Endothelial cell of umbilical vein (primary cell): Measurements from ENCODE around the gene TXNL4A.

Source experiments
- CTCF ChIP-seq, 2 donors: IDR thresholded peaks; 1 replicate in 1 of 2; 2 replicates in 1 of 2; pipeline ENCODE4 v1.5.1; 2011; ENCODE audit warnings: low read length in 2 of 2, mild to moderate bottlenecking in 2 of 2, moderate library complexity in 2 of 2, control low read depth in 1 of 2, inconsistent platforms in 1 of 2, low read depth in 1 of 2; ENCODE audit not compliant: insufficient read depth in 1 of 2; ENCODE audit errors: extremely low read depth in 1 of 2
- EZH2 ChIP-seq: IDR thresholded peaks from 2 replicates; pipeline ENCODE4 v1.6.1; 2012; ENCODE audit warnings: borderline replicate concordance, low read depth, mild to moderate bottlenecking, moderate library complexity, low read length, inconsistent platforms; ENCODE audit not compliant: severe bottlenecking
- GATA2 ChIP-seq: IDR thresholded peaks from 2 replicates; pipeline ENCODE4 v1.7.0; 2011; ENCODE audit warnings: low read depth, mild to moderate bottlenecking, moderate library complexity, mixed read lengths, low read length; ENCODE audit not compliant: insufficient read length, insufficient read depth
- MYC ChIP-seq: IDR thresholded peaks from one replicate; pipeline ENCODE4 v1.6.1; 2011; ENCODE audit warnings: mild to moderate bottlenecking, low read depth, low read length
- POLR2A ChIP-seq: IDR thresholded peaks from 2 replicates; pipeline ENCODE4 v1.6.1; 2012; ENCODE audit warnings: low read depth, mild to moderate bottlenecking, control low read depth, low read length
- POLR2AphosphoS5 ChIP-seq: IDR thresholded peaks from 2 replicates; pipeline ENCODE4 v1.6.1; 2012; ENCODE audit warnings: low read depth, mild to moderate bottlenecking, control low read depth, low read length, moderate library complexity; ENCODE audit not compliant: insufficient read depth

- TF ChIP-seq GATA2 (no peak), CTCF (IDR thresholded peaks at IDR 0.05; ENCODE audit: extremely low read depth in 1 of 2, insufficient read depth in 1 of 2, low read depth in 1 of 2, low read length in 2 of 2) (no peak), MYC (no peak), POLR2AphosphoS5 (no peak), EZH2 (no peak), POLR2A (no peak)
Measured at GRCh38 chr18:79926306-79926705, 62.1 kb downstream of the TXNL4A start.
